CD4-positive, alpha-beta T cell (primary cell): Measurements from ENCODE around the gene SEMA3F. TPM values are rescaled to one million over a fixed set of nuclear protein-coding genes. Genes with fewer than 3 reads are reported as not detected.

Experiments used
- ATAC-seq: fragments of 200-7000 bp; cut with Tn5 transposase; one replicate; pipeline ENCODE4 v1.10.0; 2022; ENCODE audit warnings: mild to moderate bottlenecking; ENCODE audit not compliant: poor library complexity
- CTCF ChIA-PET: fragments of 350-600 bp; sonication (Branson Sonifier 250); formaldehyde crosslinking; loops from one replicate; lab custom pipeline; 2021; ENCODE audit warnings: antibody characterized with exemption, inconsistent platforms; lab: Charles Lee
- POLR2A ChIA-PET: fragments of 350-600 bp; sonication (Branson Sonifier 250); formaldehyde crosslinking; loops from one replicate; lab custom pipeline; 2021; ENCODE audit warnings: antibody characterized with exemption, inconsistent platforms; lab: Charles Lee
- DNase-seq, 14 experiments: peaks; one replicate each; pipeline ENCODE4 v3.0.0-alpha.2; 2013 to 2020; ENCODE audit warnings: mixed read lengths in 2 of 14
- H3K27ac ChIP-seq, 2 donors: one replicate each; pipeline versions ENCODE4 v1.5.1 to v1.7.0; 2013; ENCODE audit warnings: low read length in 2 of 2, low read depth in 1 of 2, mild to moderate bottlenecking in 1 of 2
- H3K27me3 ChIP-seq, 2 experiments: 1 replicate in 1 of 2; 2 replicates in 1 of 2; pipeline versions ENCODE4 v1.6.1 to v1.7.0; 2013; ENCODE audit warnings: low read length in 2 of 2, control low read depth in 1 of 2, mild to moderate bottlenecking in 1 of 2, moderate library complexity in 1 of 2; ENCODE audit not compliant: insufficient read depth in 2 of 2, control insufficient read depth in 1 of 2
- H3K36me3 ChIP-seq: one replicate; pipeline ENCODE4 v1.6.1; 2013; ENCODE audit warnings: low read length, control low read depth; ENCODE audit not compliant: insufficient read depth
- H3K4me1 ChIP-seq: one replicate; pipeline ENCODE4 v1.6.1; 2013; ENCODE audit warnings: low read length, control low read depth; ENCODE audit not compliant: insufficient read depth
- H3K4me3 ChIP-seq: one replicate; pipeline ENCODE4 v1.5.1; 2013; ENCODE audit warnings: mild to moderate bottlenecking, low read length, moderate library complexity
- H3K9me3 ChIP-seq, 2 experiments: 1 replicate in 1 of 2; 2 replicates in 1 of 2; pipeline versions ENCODE4 v1.6.1 to v1.7.0; 2013; ENCODE audit warnings: low read length in 2 of 2, mild to moderate bottlenecking in 2 of 2, control low read depth in 1 of 2, moderate library complexity in 1 of 2; ENCODE audit not compliant: control insufficient read depth in 1 of 2, insufficient read depth in 1 of 2
- H3K27ac Mint-ChIP-seq: one replicate; pipeline ENCODE4 v1.8.0; 2020; ENCODE audit warnings: mixed read lengths
- H3K27me3 Mint-ChIP-seq: one replicate; pipeline ENCODE4 v1.8.0; 2021; ENCODE audit warnings: mixed read lengths
- H3K36me3 Mint-ChIP-seq: one replicate; pipeline ENCODE4 v1.8.0; 2021; ENCODE audit warnings: low read depth, mixed read lengths
- H3K4me1 Mint-ChIP-seq: one replicate; pipeline ENCODE4 v1.8.0; 2021; ENCODE audit warnings: low read depth, mixed read lengths
- H3K4me3 Mint-ChIP-seq: one replicate; pipeline ENCODE4 v1.8.0; 2020; ENCODE audit warnings: mild to moderate bottlenecking, mixed read lengths
- H3K9me3 Mint-ChIP-seq: one replicate; pipeline ENCODE4 v1.8.0; 2020; ENCODE audit warnings: mixed read lengths
- intact Hi-C, 2 experiments: fragments of 100-400 bp; cut with DNase I in 1 of 2; cut with micrococcal nuclease in 1 of 2; formaldehyde crosslinking; loops; one replicate each; pipeline versions ENCODE4 v1.15.1 to v1.9.0; 2023 to 2025; cut with DNase I, micrococcal nuclease
- total RNA-seq, 174 experiments: library from RNA in 2 of 174; stranded (reverse) in 2 of 174; gene quantifications; one replicate each; pipeline ENCODE4 v1.2.3 and lab custom pipeline; 2021 to 2026
- TF ChIP-seq, protein P1 (sequence below): fragments of 200-600 bp; IDR thresholded peaks from one replicate; pipeline ENCODE4 v1.8.0; 2022; ENCODE audit warnings: antibody characterized with exemption, mild to moderate bottlenecking

SEMA3F gene
- total RNA-seq, 2 experiments from 2014 or later = 0.22 to 1.1 TPM

DNA sequence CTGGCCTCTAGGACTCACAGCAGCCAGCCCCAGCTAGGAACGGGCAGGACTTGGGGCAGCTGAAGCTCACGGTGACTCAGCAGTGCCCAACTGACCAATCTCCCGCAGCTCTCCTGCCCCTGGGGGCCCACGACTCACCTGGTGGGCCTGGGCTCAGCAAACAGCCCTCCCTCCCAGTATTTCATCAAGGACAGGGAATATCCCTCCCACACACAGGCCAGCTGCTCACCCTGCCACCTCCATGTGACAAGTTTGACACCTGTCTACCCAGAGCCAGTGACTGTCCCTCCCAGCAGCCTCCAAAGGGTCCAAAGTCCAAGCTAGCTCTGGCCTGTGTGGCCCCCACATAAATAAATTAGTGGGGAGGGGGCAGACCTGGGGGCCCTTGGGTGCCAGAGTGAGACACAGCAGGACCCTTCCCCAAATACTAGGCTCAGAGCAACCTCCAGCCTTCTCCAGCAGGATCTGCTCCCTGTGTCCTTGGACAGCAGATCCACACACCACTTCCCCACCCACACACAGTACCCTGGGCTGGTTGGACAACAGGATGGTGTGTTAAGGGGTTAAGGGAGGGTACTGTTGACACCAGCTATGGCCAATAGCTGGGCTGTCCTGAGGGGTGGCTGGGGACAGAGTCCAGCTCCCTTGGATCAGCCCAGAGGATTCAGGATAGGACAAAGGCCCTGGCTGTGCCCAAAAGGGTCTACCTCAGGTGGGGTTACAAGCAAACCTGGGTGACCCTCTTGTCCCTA is 40.6 kb downstream of the SEMA3F start:
- Mint-ChIP-seq H3K4me3 (no peak overlapping the region), H3K27ac (no peak overlapping the region), H3K9me3 (no peaks in the 10 kb centered on the region), H3K4me1 (peaks cover 15% of the 10 kb centered on the region), H3K36me3 (no peaks in the 10 kb centered on the region), H3K27me3 (peaks cover 28% of the 10 kb centered on the region)
- ATAC-seq (no peak), DNase-seq (no peak)
- ChIA-PET POLR2A (interaction anchor here (0.9 to 2.7 kb wide), 8 partner anchors 26 to 170 kb away, joined by 3 to 32 read pairs (median 4); partner anchors contain the start of genes GNAI2 and IFRD2), CTCF (interaction anchor here (1.0 to 4.3 kb wide), 5 partner anchors 32 to 103 kb away, joined by 3 to 82 read pairs (median 10); partner anchors contain the start of genes HYAL3 and NAA80)
- intact Hi-C loops = no loop called here
- no peak overlapping the region for H3K4me3 ChIP-seq
- TF ChIP-seq, protein P1, sequence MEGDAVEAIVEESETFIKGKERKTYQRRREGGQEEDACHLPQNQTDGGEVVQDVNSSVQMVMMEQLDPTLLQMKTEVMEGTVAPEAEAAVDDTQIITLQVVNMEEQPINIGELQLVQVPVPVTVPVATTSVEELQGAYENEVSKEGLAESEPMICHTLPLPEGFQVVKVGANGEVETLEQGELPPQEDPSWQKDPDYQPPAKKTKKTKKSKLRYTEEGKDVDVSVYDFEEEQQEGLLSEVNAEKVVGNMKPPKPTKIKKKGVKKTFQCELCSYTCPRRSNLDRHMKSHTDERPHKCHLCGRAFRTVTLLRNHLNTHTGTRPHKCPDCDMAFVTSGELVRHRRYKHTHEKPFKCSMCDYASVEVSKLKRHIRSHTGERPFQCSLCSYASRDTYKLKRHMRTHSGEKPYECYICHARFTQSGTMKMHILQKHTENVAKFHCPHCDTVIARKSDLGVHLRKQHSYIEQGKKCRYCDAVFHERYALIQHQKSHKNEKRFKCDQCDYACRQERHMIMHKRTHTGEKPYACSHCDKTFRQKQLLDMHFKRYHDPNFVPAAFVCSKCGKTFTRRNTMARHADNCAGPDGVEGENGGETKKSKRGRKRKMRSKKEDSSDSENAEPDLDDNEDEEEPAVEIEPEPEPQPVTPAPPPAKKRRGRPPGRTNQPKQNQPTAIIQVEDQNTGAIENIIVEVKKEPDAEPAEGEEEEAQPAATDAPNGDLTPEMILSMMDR = no peak
- no peaks in the 10 kb centered on the region for H3K36me3 ChIP-seq
- peaks cover 27% of the 10 kb centered on the region for H3K4me1 ChIP-seq
- no peak overlapping the region for H3K27ac ChIP-seq
- H3K27me3 ChIP-seq = peaks cover 13 to 17% of the 10 kb centered on the region in 2 experiments
- peaks cover 0 to 11% of the 10 kb centered on the region in 2 experiments for H3K9me3 ChIP-seq

- H3K27me3 Mint-ChIP-seq = peaks cover 34% of the 10 kb centered on the region
- H3K9me3 Mint-ChIP-seq = no peaks in the 10 kb centered on the region
- no peak overlapping the region for H3K27ac ChIP-seq
- H3K4me1 Mint-ChIP-seq = peaks cover 15% of the 10 kb centered on the region
- DNase-seq (no peak), ATAC-seq (no peak)
- no peaks in the 10 kb centered on the region for H3K36me3 ChIP-seq
- peaks cover 27% of the 10 kb centered on the region for H3K4me1 ChIP-seq
- TF ChIP-seq, protein P1 = no peak
- CTCF ChIA-PET = interaction anchor here (4.0 to 4.3 kb wide), 2 partner anchors 31 to 48 kb away, joined by 53 to 82 read pairs; no protein-coding TSS in a partner anchor
- POLR2A ChIA-PET = no interaction called here
- no peak overlapping the region for H3K4me3 Mint-ChIP-seq
- peaks cover 14 to 23% of the 10 kb centered on the region in 2 experiments for H3K27me3 ChIP-seq
- H3K4me3 ChIP-seq = no peak overlapping the region
- no peaks in the 10 kb centered on the region for H3K36me3 Mint-ChIP-seq
- intact Hi-C loops = no loop called here
- H3K27ac Mint-ChIP-seq = no peak overlapping the region
- peaks cover 0 to 11% of the 10 kb centered on the region in 2 experiments for H3K9me3 ChIP-seq
These were observed 41.2 kb downstream of the SEMA3F start for GRCh38 chr3:50196253-50196801.

- intact Hi-C loops = no loop called here
- no peak overlapping the region for H3K4me3 Mint-ChIP-seq
- no peak for DNase-seq
- H3K9me3 Mint-ChIP-seq = no peaks in the 10 kb centered on the region
- POLR2A ChIA-PET = no interaction called here
- peaks cover 21% of the 10 kb centered on the region for H3K4me1 ChIP-seq
- H3K27me3 ChIP-seq = peaks cover 44 to 54% of the 10 kb centered on the region in 2 experiments
- TF ChIP-seq, protein P1 = no peak
- no peaks in the 10 kb centered on the region for H3K36me3 Mint-ChIP-seq
- no peak overlapping the region for H3K27ac Mint-ChIP-seq
- ATAC-seq = no peak
- CTCF ChIA-PET = no interaction called here
- no peak overlapping the region for H3K4me3 ChIP-seq
- peaks cover 51% of the 10 kb centered on the region for H3K27me3 Mint-ChIP-seq
- H3K4me1 Mint-ChIP-seq = no peaks in the 10 kb centered on the region
- H3K9me3 ChIP-seq = peaks cover 0 to 18% of the 10 kb centered on the region in 2 experiments
- no peaks in the 10 kb centered on the region for H3K36me3 ChIP-seq
- no peak overlapping the region for H3K27ac ChIP-seq
These were observed 46.6 kb downstream of the SEMA3F start for GRCh38 chr3:50201573-50202315.
